Ectodermal cell (in vitro differentiated cells): Measurements from ENCODE around the gene ADAMTS14.

Experiments
- H3K27ac ChIP-seq: 2 replicates; pipeline ENCODE4 v1.7.0; 2013; ENCODE audit warnings: mild to moderate bottlenecking, low read depth, low read length; ENCODE audit not compliant: insufficient read depth, poor library complexity, severe bottlenecking
- H3K27me3 ChIP-seq: 2 replicates; pipeline ENCODE4 v1.7.0; 2013; ENCODE audit warnings: mild to moderate bottlenecking, low read length; ENCODE audit not compliant: insufficient read depth, control insufficient read depth, poor library complexity, severe bottlenecking
- H3K36me3 ChIP-seq: one replicate; pipeline ENCODE4 v1.7.0; 2013; ENCODE audit warnings: low read length; ENCODE audit not compliant: control insufficient read depth, insufficient read depth
- H3K4me1 ChIP-seq: one replicate; pipeline ENCODE4 v1.7.0; 2013; ENCODE audit warnings: low read length; ENCODE audit not compliant: control insufficient read depth, insufficient read depth
- H3K4me3 ChIP-seq: 2 replicates; pipeline ENCODE4 v1.7.0; 2013; ENCODE audit warnings: low read depth, low read length, control low read depth; ENCODE audit not compliant: insufficient read depth
- H3K9me3 ChIP-seq: 2 replicates; pipeline ENCODE4 v1.7.0; 2013; ENCODE audit warnings: mild to moderate bottlenecking, low read length, moderate library complexity; ENCODE audit not compliant: control insufficient read depth
- WGBS, 2 experiments: methylation state at CpG; one replicate each; pipeline ENCODE4 v1.1.7; 2013; ENCODE audit warnings: missing lambda C conversion rate in 2 of 2; 5-methylcytosine and 5-hydroxymethylcytosine counted together

The ADAMTS14 gene

GRCh38 chr10:70803775-70804420 is 131.6 kb downstream of the ADAMTS14 start:
- Histone ChIP-seq H3K27ac (no peak overlapping the region), H3K36me3 (no peaks in the 10 kb centered on the region), H3K4me1 (peaks cover 1% of the 10 kb centered on the region), H3K4me3 (no peak overlapping the region), H3K9me3 (no peaks in the 10 kb centered on the region), H3K27me3 (no peaks in the 10 kb centered on the region)
- WGBS, 2 experiments: 94 to 97% methylated on average over 2 of the region's 2 CpGs

GRCh38 chr10:70804421-70804808 is 132.1 kb downstream of the ADAMTS14 start:
- Histone ChIP-seq H3K36me3 (no peaks in the 10 kb centered on the region), H3K27me3 (no peaks in the 10 kb centered on the region), H3K27ac (no peak overlapping the region), H3K4me1 (peaks cover 6% of the 10 kb centered on the region), H3K4me3 (no peak overlapping the region), H3K9me3 (no peaks in the 10 kb centered on the region)
- WGBS, 2 experiments: 92 to 100% methylated on average over 2 of the region's 2 CpGs

- 98 to 99% methylated on average over 3 of the region's 3 CpGs for WGBS, 2 experiments
- H3K27ac ChIP-seq: no peak overlapping the region
Measured at GRCh38 chr10:70805619-70806215, 133.4 kb downstream of the ADAMTS14 start.

GRCh38 chr10:70806841-70807240 is 134.5 kb downstream of the ADAMTS14 start:
- Histone ChIP-seq H3K4me1 (peaks cover 9% of the 10 kb centered on the region), H3K4me3 (no peak overlapping the region), H3K36me3 (no peaks in the 10 kb centered on the region), H3K9me3 (no peaks in the 10 kb centered on the region), H3K27ac (no peak overlapping the region), H3K27me3 (no peaks in the 10 kb centered on the region)
- 91 to 93% methylated on average over 1 of the region's 1 CpG for WGBS, 2 experiments

More at GRCh38 chr10:70805619-70806215, 133.4 kb downstream of the ADAMTS14 start:
- H3K9me3 ChIP-seq: no peaks in the 10 kb centered on the region
- peaks cover 9% of the 10 kb centered on the region for H3K4me1 ChIP-seq
- no peaks in the 10 kb centered on the region for H3K36me3 ChIP-seq
- H3K27me3 ChIP-seq: no peaks in the 10 kb centered on the region
- no peak overlapping the region for H3K4me3 ChIP-seq

- 96 to 97% methylated on average over 3 of the region's 3 CpGs for WGBS, 2 experiments
- no peak overlapping the region for H3K27ac ChIP-seq
Measured at GRCh38 chr10:70807556-70807955, 135.2 kb downstream of the ADAMTS14 start.

GRCh38 chr10:70809011-70809611 is 136.8 kb downstream of the ADAMTS14 start:
- H3K9me3 ChIP-seq: no peaks in the 10 kb centered on the region
- H3K27ac ChIP-seq: no peak overlapping the region
- 82 to 84% methylated on average over 6 of the region's 6 CpGs for WGBS, 2 experiments
- no peaks in the 10 kb centered on the region for H3K36me3 ChIP-seq
- peaks cover 9% of the 10 kb centered on the region for H3K4me1 ChIP-seq
- no peak overlapping the region for H3K4me3 ChIP-seq
- H3K27me3 ChIP-seq: no peaks in the 10 kb centered on the region

More at GRCh38 chr10:70807556-70807955, 135.2 kb downstream of the ADAMTS14 start:
- no peaks in the 10 kb centered on the region for H3K9me3 ChIP-seq
- no peaks in the 10 kb centered on the region for H3K27me3 ChIP-seq
- H3K4me1 ChIP-seq: peaks cover 9% of the 10 kb centered on the region
- no peaks in the 10 kb centered on the region for H3K36me3 ChIP-seq
- no peak overlapping the region for H3K4me3 ChIP-seq

GRCh38 chr10:70809726-70810125 is 137.4 kb downstream of the ADAMTS14 start:
- Histone ChIP-seq H3K4me3 (no peak overlapping the region), H3K36me3 (no peaks in the 10 kb centered on the region), H3K9me3 (no peaks in the 10 kb centered on the region), H3K27me3 (no peaks in the 10 kb centered on the region), H3K27ac (no peak overlapping the region), H3K4me1 (peaks cover 9% of the 10 kb centered on the region)
- WGBS, 2 experiments: 88 to 95% methylated on average over 2 of the region's 2 CpGs

- H3K27ac ChIP-seq: no peak overlapping the region
- H3K27me3 ChIP-seq: no peaks in the 10 kb centered on the region
- no peaks in the 10 kb centered on the region for H3K9me3 ChIP-seq
- peaks cover 9% of the 10 kb centered on the region for H3K4me1 ChIP-seq
- no peaks in the 10 kb centered on the region for H3K36me3 ChIP-seq
- no peak overlapping the region for H3K4me3 ChIP-seq
- WGBS, 2 experiments: no CpG with 5 or more reads among the region's 1 CpG
Measured at GRCh38 chr10:70810967-70811366, 138.7 kb downstream of the ADAMTS14 start.

- H3K4me3 ChIP-seq: no peak overlapping the region
- no peaks in the 10 kb centered on the region for H3K9me3 ChIP-seq
- no peaks in the 10 kb centered on the region for H3K36me3 ChIP-seq
- H3K4me1 ChIP-seq: peaks cover 12% of the 10 kb centered on the region
- H3K27me3 ChIP-seq: no peaks in the 10 kb centered on the region
- 93 to 98% methylated on average over 3 of the region's 3 CpGs for WGBS, 2 experiments
- no peak overlapping the region for H3K27ac ChIP-seq
Measured at GRCh38 chr10:70811881-70812280, 139.6 kb downstream of the ADAMTS14 start.
